Measurements from ENCODE around the gene FNIP2. TPM values are rescaled to one million over a fixed set of nuclear protein-coding genes. Genes with fewer than 3 reads are reported as not detected.
"Not testable (repeated sequence)": the region's sequence is repeated elsewhere in the genome, so short reads cannot be mapped to it uniquely, and the experiment has no call there.

FNIP2 gene
- total RNA-seq, 2 experiments from 2014 or later = 10.1 to 11.3 TPM

DNA sequence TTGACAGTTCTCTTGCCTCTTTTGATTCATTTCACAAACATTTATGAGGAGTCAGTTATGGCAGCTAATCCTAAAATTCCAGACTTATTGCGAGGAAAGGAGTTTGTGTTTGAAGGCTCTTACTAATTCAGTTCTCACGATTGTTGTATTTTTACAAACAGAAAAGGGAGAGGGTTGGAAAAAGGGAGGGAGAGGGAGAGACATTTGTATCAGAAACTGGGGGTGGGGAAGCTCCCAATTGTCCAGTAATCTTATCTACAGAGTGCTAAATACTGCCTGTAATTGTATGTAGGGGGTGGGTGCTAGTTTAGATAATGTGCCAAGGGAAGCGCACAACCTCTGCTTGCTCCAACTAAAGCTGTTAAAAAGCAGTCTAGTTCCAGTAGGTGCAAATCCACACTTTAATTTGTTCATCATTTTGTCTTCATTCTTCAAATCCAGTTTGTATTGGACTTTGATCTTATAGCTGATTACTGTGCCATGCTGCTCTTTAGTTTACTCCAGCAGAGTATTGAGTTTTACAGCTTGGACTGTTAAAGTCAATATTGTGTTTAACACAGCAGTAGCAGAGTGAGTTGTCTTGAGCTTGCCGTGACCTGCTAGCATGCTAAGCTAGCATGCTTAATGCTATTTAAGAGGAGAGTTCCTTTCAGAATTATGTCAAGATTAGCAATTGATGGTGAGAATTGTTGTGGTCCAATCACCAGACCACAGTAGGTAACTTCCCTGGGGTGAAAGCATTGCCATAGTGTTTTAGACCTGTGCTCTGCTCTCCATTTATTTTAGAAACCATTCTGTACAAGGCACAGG is 13.9 kb downstream of the FNIP2 start:
- no peaks in the 10 kb centered on the region for H3K27me3 Mint-ChIP-seq (ENCODE audit: low read depth)
- no peaks in the 10 kb centered on the region for H3K9me3 Mint-ChIP-seq
- H3K4me1 Mint-ChIP-seq (ENCODE audit: low read depth) = peaks cover 18% of the 10 kb centered on the region
- no peak for DNase-seq
- no peak overlapping the region for H3K27ac Mint-ChIP-seq
- CTCF ChIA-PET = no interaction called here
- intact Hi-C loops (cut with micrococcal nuclease) = no loop called here
- no peaks in the 10 kb centered on the region for H3K36me3 Mint-ChIP-seq (ENCODE audit: low read depth)
- no peak overlapping the region for H3K4me3 Mint-ChIP-seq

DNA sequence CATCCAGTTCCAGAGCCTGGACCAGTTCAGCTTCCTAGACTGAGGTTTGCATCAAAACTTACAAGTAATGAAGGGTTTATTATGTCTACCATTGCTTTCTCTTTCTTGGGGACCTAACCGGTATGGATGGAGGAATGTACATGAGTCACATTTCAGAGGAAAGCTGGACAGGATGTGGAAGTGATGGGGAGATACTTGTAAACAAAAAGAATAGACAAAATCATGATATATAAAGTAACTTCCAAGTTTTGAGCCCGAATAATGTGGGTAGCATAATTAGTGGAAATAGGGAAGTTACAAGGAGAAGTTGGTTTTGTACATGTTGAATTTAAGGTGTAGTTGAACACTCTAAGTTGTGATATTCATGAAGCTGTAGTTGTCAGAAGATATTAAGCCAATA is 15.0 kb downstream of the FNIP2 start:
- Mint-ChIP-seq H3K4me1 (ENCODE audit: low read depth) (peaks cover 9% of the 10 kb centered on the region), H3K4me3 (no peak overlapping the region), H3K36me3 (ENCODE audit: low read depth) (no peaks in the 10 kb centered on the region), H3K27ac (no peak overlapping the region), H3K27me3 (ENCODE audit: low read depth) (no peaks in the 10 kb centered on the region), H3K9me3 (no peaks in the 10 kb centered on the region)
- intact Hi-C loops (cut with micrococcal nuclease) = no loop called here
- no peak for DNase-seq
- CTCF ChIA-PET = interaction anchor here (0.5 to 0.6 kb wide), 2 partner anchors 68 to 286 kb away, joined by 3 read pairs; no protein-coding TSS in a partner anchor

DNA sequence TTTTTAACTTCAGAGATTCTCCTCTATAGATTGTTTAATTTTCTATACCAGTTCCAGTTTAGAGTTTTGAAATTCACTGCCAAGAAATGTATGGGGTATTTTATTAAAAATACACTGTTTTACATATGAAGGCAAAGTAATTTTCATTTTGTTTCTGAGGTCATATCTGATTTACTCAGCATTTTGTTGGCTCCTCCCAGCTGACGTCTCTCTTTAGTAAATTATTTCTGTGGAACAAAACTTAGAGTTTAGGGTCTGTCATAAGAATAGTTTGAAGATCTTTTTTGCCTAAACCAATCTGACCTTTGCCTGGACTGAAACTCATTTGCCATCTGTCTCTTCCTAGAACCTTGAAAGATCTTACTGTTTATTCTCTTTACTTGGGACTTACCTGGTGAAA is 16.9 kb downstream of the FNIP2 start:
- DNase-seq = no peak
- Mint-ChIP-seq H3K4me3 (no peak overlapping the region), H3K9me3 (no peaks in the 10 kb centered on the region), H3K36me3 (ENCODE audit: low read depth) (no peaks in the 10 kb centered on the region), H3K4me1 (ENCODE audit: low read depth) (peaks cover 4% of the 10 kb centered on the region), H3K27me3 (ENCODE audit: low read depth) (no peaks in the 10 kb centered on the region), H3K27ac (no peak overlapping the region)
- CTCF ChIA-PET = no interaction called here
- intact Hi-C loops (cut with micrococcal nuclease) = no loop called here

DNA sequence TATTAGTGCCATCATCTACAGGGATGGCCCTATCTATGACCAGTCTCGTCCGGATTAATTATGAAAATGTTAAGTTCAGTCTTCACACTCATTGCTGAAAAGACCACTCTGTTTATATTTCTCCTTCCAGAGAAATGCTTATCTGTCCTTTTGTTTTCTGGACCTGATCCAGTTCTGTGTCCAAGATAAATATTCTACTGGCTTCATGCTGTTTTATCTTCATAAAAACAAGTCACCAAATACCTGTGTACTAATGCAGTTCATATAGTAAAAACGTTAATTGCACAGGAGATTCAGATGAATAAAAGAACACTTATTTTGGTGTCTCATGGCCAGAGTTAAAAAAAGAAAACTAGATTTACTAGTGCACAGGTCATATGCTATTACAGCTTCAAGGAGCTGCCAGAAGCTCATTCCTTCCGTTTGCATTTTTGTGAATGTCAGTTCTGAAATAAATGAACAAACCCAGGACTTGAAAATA is 17.3 kb downstream of the FNIP2 start:
- intact Hi-C loops (cut with micrococcal nuclease) = no loop called here
- Mint-ChIP-seq H3K36me3 (ENCODE audit: low read depth) (no peaks in the 10 kb centered on the region), H3K27me3 (ENCODE audit: low read depth) (no peaks in the 10 kb centered on the region), H3K4me3 (no peak overlapping the region), H3K4me1 (ENCODE audit: low read depth) (peaks cover 4% of the 10 kb centered on the region), H3K27ac (no peak overlapping the region), H3K9me3 (no peaks in the 10 kb centered on the region)
- CTCF ChIA-PET = no interaction called here
- DNase-seq = no peak

DNA sequence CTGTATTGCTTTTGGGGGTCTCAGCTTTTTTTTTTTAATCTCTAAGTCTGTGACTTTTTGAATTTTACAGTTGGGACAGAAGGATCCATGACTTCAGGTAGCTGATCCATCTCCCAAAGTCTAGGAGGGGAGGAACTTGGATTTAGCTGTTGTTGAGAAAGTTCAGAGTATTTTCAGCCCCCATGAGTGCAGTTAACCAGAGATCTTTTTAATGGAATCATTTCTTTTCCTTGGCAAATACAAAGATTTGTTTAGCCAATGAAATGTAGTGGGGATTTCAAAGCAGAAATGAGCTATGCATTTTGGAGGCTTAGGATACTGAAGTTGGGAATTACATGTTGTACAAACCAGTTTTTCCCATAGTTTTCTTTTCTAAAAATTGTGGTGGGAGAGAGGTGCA is 18.1 kb downstream of the FNIP2 start:
- H3K9me3 Mint-ChIP-seq = no peaks in the 10 kb centered on the region
- no peak overlapping the region for H3K27ac Mint-ChIP-seq
- peaks cover 4% of the 10 kb centered on the region for H3K4me1 Mint-ChIP-seq (ENCODE audit: low read depth)
- H3K4me3 Mint-ChIP-seq = no peak overlapping the region
- intact Hi-C loops (cut with micrococcal nuclease) = no loop called here
- CTCF ChIA-PET = interaction anchor here (0.6 to 0.8 kb wide), 2 partner anchors 23 to 71 kb away, joined by 3 to 4 read pairs; no protein-coding TSS in a partner anchor
- no peak for DNase-seq
- no peaks in the 10 kb centered on the region for H3K36me3 Mint-ChIP-seq (ENCODE audit: low read depth)
- no peaks in the 10 kb centered on the region for H3K27me3 Mint-ChIP-seq (ENCODE audit: low read depth)

DNA sequence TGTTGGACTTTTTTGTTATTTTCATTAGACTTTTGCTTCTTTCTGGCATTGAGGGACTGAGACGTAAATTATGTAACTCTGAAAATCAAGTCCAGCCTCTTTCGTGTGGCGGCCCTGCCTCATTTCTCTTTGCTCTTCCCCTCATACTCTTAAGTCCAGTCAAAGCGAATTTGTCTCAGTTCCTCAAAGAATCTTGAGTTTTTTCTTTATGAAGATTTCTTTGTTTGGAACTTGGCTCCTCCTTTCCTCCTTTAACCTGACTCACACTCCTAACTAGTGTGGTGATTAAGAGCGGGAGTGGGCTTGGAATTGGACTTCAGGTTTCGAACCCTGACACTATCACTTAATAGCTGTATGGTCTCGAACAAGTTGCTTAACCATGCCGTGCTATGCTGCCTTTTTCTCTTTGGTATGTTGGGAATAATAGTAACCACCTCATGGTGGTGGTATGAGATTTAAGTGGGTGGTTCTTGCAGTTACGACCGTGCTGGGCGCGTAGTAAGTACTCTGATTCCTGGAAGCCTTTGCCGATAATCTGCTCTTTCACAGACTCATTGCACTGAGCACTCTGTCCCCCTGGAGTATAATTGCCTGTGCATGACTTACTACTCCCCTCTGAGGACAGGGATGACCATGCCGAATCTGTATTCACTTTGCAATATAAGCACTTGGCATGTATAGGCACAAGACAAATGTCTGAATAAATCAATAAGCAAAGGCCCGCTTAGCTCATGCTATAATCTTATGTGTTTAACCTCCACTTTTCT is 19.1 kb downstream of the FNIP2 start:
- Mint-ChIP-seq H3K36me3 (ENCODE audit: low read depth) (no peaks in the 10 kb centered on the region), H3K4me1 (ENCODE audit: low read depth) (peaks cover 4% of the 10 kb centered on the region), H3K27ac (no peak overlapping the region), H3K9me3 (no peaks in the 10 kb centered on the region), H3K27me3 (ENCODE audit: low read depth) (no peaks in the 10 kb centered on the region), H3K4me3 (no peak overlapping the region)
- CTCF ChIA-PET = interaction anchor here (0.6 kb wide), 2 partner anchors 23 to 70 kb away, joined by 3 read pairs; no protein-coding TSS in a partner anchor
- intact Hi-C loops (cut with micrococcal nuclease) = no loop called here
- no peak for DNase-seq

DNA sequence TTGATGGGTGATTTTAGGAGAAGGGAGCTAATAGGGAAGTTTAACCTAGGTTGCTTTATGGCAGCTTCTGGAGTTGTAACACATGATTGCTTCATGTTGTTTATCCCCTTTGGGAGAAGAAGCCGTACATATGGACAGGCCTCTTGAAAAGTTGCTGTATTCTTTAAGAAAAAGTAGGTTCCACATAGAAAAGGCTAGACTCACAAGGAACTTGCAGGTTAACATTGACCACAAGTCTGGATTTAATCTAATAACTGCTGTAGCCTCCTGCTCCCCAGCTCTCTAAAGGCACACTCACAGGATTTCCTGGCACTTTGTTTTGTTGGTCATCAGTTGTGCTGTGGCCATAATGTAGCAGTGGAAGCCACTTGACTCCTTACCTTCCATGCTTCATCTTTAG is 19.7 kb downstream of the FNIP2 start:
- CTCF ChIA-PET = interaction anchor here (0.6 kb wide), 1 partner anchor 22 kb away, joined by 3 read pairs; no protein-coding TSS in a partner anchor
- intact Hi-C loops (cut with micrococcal nuclease) = no loop called here
- Mint-ChIP-seq H3K36me3 (ENCODE audit: low read depth) (no peaks in the 10 kb centered on the region), H3K27ac (no peak overlapping the region), H3K9me3 (no peaks in the 10 kb centered on the region), H3K4me3 (no peak overlapping the region), H3K27me3 (ENCODE audit: low read depth) (no peaks in the 10 kb centered on the region), H3K4me1 (ENCODE audit: low read depth) (peaks cover 3% of the 10 kb centered on the region)
- DNase-seq = no peak

DNA sequence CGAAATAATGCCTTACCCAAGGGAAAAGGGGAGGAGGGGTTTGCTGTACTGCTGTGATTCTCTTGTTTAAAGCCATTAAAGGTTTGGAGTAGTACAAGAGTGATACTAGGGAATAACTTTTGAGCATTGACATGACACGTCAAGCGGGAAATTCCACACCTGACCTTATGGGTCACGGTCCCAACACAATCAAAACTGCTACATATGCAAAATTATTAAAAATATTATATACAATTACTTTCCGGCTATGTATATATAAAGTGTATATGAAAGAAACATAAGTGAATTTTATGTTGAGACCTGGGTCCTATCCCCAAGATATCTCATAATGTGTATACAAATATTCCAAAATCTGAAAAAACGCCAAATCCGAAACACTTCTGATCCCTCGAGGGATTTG is 21.0 kb downstream of the FNIP2 start:
- H3K27me3 Mint-ChIP-seq (ENCODE audit: low read depth) = no peaks in the 10 kb centered on the region
- DNase-seq = no peak
- no peaks in the 10 kb centered on the region for H3K36me3 Mint-ChIP-seq (ENCODE audit: low read depth)
- CTCF ChIA-PET = no interaction called here
- no peaks in the 10 kb centered on the region for H3K4me1 Mint-ChIP-seq (ENCODE audit: low read depth)
- no peak overlapping the region for H3K27ac Mint-ChIP-seq
- intact Hi-C loops (cut with micrococcal nuclease) = no loop called here
- no peaks in the 10 kb centered on the region for H3K9me3 Mint-ChIP-seq
- H3K4me3 Mint-ChIP-seq = no peak overlapping the region

DNA sequence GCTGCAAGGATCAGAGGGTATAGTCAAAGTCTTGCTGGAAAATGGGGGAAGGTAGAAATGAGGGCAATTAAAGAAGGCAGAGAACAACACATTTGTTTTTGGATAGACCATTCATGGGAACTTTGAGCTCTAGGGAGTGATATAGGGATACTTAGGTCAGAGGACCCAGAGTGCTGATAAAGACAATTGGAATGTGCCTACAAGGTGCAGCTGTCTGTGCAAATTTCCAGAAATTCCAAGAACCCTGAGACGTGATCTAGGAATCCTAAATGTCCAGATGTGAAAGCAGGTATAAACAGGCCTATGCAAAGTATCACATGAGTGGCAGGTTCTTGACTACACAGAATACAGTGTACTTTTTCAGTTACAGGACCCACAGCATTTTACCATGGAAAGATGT is 24.2 kb downstream of the FNIP2 start:
- no peak overlapping the region for H3K4me3 Mint-ChIP-seq
- intact Hi-C loops (cut with micrococcal nuclease) = no loop called here
- no peak for DNase-seq
- no peaks in the 10 kb centered on the region for H3K9me3 Mint-ChIP-seq
- H3K27ac Mint-ChIP-seq = no peak overlapping the region
- CTCF ChIA-PET = no interaction called here
- H3K36me3 Mint-ChIP-seq (ENCODE audit: low read depth) = no peaks in the 10 kb centered on the region
- H3K4me1 Mint-ChIP-seq (ENCODE audit: low read depth) = no peaks in the 10 kb centered on the region
- no peaks in the 10 kb centered on the region for H3K27me3 Mint-ChIP-seq (ENCODE audit: low read depth)

DNA sequence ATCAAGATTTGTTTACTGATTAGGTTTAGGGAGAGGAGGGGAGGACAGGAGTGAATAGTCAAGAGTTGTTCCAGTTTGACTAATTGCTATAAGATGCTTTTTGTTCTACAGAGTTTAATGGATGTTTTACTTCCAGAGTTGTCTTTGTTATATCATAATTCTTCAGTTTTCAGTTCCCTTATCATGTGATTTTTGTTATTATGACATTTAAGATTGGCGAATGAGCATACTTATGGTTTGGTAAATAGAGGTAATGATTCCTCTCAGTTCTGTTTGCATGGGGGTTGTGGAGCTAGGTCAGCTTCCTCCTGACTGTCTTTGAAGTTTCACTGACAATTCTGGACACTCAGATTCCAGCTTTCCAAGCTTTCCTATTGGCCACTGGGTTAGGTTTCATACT is 24.6 kb downstream of the FNIP2 start:
- H3K4me1 Mint-ChIP-seq (ENCODE audit: low read depth); H3K9me3 Mint-ChIP-seq; H3K27ac Mint-ChIP-seq; DNase-seq; H3K4me3 Mint-ChIP-seq; intact Hi-C loops (cut with micrococcal nuclease); H3K27me3 Mint-ChIP-seq (ENCODE audit: low read depth); CTCF ChIA-PET; H3K36me3 Mint-ChIP-seq (ENCODE audit: low read depth): not testable (repeated sequence)

DNA sequence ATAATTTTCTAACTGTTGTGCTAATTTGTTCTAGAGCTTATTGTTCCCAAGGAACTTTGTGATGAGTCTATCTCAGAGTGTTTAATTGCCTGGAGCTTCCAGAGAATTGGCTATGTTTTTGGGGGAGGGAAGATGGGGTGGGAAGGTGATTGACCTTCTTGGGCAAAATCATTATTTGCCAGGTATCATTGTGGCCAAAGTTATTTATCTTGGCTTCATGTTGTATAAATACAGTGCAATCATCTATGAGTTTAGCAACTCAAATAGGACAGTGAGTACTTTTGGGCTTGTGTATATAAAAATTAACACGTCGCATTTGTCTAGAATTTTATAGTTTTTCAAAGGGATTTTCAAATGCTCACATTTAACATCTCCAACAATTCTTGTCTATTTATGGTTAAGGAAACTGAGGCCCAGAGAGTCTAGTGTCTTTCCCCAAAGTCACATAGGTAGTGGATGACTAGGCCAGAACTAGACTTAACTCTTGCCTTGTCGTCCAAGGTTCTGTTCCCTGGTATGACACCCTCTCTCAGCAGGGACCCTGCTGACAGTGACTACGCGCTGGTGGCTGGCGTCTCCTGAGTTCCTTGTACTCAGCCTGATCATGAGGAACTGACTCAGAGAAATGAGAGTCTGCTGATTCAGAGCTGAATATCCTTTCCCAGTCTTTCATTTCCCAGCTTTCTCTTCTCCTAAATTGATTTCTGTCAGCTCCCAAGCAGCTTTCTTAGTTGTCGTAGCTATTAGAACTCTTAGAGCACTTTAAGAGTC is 27.7 kb downstream of the FNIP2 start:
- intact Hi-C loops (cut with micrococcal nuclease) = no loop called here
- H3K4me3 Mint-ChIP-seq = no peak overlapping the region
- DNase-seq = no peak
- H3K27me3 Mint-ChIP-seq (ENCODE audit: low read depth) = no peaks in the 10 kb centered on the region
- no peaks in the 10 kb centered on the region for H3K9me3 Mint-ChIP-seq
- H3K36me3 Mint-ChIP-seq (ENCODE audit: low read depth) = no peaks in the 10 kb centered on the region
- H3K27ac Mint-ChIP-seq = no peak overlapping the region
- peaks cover 3% of the 10 kb centered on the region for H3K4me1 Mint-ChIP-seq (ENCODE audit: low read depth)
- CTCF ChIA-PET = no interaction called here

DNA sequence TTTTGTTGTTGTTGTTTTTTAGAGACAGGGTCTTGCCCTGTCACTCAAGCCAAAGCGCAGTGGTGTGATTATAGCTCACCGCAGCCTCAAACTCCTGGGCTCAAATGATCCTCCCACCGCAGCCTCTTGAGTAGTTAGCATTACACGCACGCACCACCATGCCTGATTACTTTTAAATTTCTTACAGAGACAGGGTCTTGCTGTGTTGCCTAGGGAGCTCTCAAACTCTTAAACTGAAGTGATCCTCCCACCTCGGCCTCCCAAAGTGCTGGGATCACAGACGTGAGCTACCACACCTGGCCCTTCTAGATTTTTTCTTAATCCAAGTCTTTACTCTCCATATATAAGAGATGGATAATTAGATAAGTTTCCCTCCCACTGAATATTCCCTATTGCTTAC is 29.2 kb downstream of the FNIP2 start:
- H3K4me1 Mint-ChIP-seq (ENCODE audit: low read depth) = peaks cover 5% of the 10 kb centered on the region
- H3K4me3 Mint-ChIP-seq = no peak overlapping the region
- no peaks in the 10 kb centered on the region for H3K27me3 Mint-ChIP-seq (ENCODE audit: low read depth)
- H3K27ac Mint-ChIP-seq = no peak overlapping the region
- intact Hi-C loops (cut with micrococcal nuclease) = no loop called here
- no peaks in the 10 kb centered on the region for H3K9me3 Mint-ChIP-seq
- DNase-seq = no peak
- CTCF ChIA-PET = no interaction called here
- no peaks in the 10 kb centered on the region for H3K36me3 Mint-ChIP-seq (ENCODE audit: low read depth)
